ENCODE data around the gene TACC3.

The TACC3 gene

GRCh38 chr4:1790005-1790404 is 68.7 kb downstream of the TACC3 start:
- H3K27ac ChIP-seq (ENCODE audit: poor library complexity, severe bottlenecking) = peak overlapping the region; percentile 25
- H3K4me3 ChIP-seq (ENCODE audit: severe bottlenecking) = no peak overlapping the region
- TF ChIP-seq, protein P1, sequence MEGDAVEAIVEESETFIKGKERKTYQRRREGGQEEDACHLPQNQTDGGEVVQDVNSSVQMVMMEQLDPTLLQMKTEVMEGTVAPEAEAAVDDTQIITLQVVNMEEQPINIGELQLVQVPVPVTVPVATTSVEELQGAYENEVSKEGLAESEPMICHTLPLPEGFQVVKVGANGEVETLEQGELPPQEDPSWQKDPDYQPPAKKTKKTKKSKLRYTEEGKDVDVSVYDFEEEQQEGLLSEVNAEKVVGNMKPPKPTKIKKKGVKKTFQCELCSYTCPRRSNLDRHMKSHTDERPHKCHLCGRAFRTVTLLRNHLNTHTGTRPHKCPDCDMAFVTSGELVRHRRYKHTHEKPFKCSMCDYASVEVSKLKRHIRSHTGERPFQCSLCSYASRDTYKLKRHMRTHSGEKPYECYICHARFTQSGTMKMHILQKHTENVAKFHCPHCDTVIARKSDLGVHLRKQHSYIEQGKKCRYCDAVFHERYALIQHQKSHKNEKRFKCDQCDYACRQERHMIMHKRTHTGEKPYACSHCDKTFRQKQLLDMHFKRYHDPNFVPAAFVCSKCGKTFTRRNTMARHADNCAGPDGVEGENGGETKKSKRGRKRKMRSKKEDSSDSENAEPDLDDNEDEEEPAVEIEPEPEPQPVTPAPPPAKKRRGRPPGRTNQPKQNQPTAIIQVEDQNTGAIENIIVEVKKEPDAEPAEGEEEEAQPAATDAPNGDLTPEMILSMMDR (IDR thresholded peaks at IDR 0.05; ENCODE audit: poor library complexity, severe bottlenecking) = no peak
- ATAC-seq (ENCODE audit: low read depth) (peak; percentile 13; the same call in 1 of the 3 replicates), DNase-seq (ENCODE audit: low spot score) (no peak)
- H3K27me3 ChIP-seq (ENCODE audit: insufficient read depth, poor library complexity, severe bottlenecking) = peaks cover 7% of the 10 kb centered on the region
- peaks cover 13% of the 10 kb centered on the region for H3K4me1 ChIP-seq (ENCODE audit: insufficient read depth, poor library complexity, severe bottlenecking)
- H3K36me3 ChIP-seq (ENCODE audit: low read depth) = no peaks in the 10 kb centered on the region
- no peaks in the 10 kb centered on the region for H3K9me3 ChIP-seq (ENCODE audit: severe bottlenecking)

DNA sequence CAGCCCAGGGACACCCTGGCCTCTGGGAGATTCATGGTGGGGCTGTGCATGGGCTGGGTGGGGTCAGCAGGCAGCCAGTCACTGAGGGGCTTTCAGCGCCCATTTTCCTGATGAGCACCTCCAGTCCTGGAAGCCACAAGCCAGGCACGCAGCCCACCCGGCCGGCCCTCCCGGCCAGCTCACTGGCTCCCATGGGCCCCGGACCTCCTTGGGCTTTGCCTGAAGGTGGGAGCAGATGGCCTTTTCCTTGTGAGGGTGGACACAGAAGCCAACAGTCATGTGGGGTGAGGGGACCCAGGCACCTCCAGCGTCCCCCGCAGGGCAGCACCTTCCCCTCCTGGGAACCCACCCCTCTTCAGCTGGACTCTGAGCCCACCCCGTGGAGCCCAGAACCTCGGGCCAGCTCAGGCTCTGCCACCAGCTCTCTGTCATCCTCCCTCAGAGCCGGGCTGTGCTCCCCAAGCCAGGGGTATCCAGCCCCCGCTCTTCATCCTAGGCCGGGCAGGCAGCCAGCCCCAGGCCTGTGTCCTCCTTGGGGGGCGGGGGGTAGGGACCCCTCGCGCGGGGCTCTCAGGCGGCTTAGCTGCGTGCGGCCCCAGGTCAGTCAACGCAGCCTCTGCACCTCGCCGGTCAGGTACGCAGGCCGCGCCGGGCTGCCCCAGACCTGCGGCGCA is 71.0 kb downstream of the TACC3 start:
- no peak for DNase-seq (ENCODE audit: low spot score)
- Histone ChIP-seq H3K27me3 (ENCODE audit: insufficient read depth, poor library complexity, severe bottlenecking) (peaks cover 13% of the 10 kb centered on the region), H3K4me1 (ENCODE audit: insufficient read depth, poor library complexity, severe bottlenecking) (peaks cover 13% of the 10 kb centered on the region), H3K27ac (ENCODE audit: poor library complexity, severe bottlenecking) (no peak overlapping the region), H3K36me3 (ENCODE audit: low read depth) (no peaks in the 10 kb centered on the region), H3K4me3 (ENCODE audit: severe bottlenecking) (no peak overlapping the region), H3K9me3 (ENCODE audit: severe bottlenecking) (no peaks in the 10 kb centered on the region)
- TF ChIP-seq, protein P1 (IDR thresholded peaks at IDR 0.05; ENCODE audit: poor library complexity, severe bottlenecking) = no peak
- ATAC-seq (ENCODE audit: low read depth) = no peak

DNA sequence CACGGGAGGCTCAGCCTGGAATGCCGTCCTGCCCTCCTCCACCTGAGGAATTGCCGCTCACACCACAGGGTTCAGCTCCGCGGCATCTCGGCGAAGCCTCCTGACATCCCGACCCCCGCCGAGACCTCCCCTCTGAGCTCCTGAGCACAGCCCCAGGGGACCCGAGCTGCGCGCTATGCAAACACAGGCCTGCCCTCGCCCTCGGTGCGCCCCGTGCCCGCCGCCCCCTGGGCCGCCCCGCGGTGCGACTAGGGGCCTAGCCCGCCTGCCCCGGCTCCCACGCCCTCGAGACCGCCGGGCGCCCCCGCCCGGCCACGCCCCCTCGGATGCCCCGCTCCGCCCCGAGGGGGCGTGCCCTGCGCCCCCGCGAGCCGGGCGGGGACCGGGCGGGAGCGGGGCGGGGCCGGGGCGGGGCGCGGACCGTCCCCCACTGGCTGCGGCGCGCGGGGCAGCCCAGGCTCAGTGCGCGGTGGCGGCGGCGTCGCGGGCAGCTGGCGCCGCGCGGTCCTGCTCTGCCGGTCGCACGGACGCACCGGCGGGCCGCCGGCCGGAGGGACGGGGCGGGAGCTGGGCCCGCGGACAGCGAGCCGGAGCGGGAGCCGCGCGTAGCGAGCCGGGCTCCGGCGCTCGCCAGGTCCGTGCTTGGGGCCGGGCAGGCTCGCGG is 71.6 kb downstream of the TACC3 start, which contains the start of gene FGFR3:
TSS of gene FGFR3 (plus strand) at position 462 of the 664 bp plus-strand sequence. CDS start 642 bp downstream, outside the sequence.
- peaks cover 13% of the 10 kb centered on the region for H3K27me3 ChIP-seq (ENCODE audit: insufficient read depth, poor library complexity, severe bottlenecking)
- H3K4me3 ChIP-seq (ENCODE audit: severe bottlenecking) = peak within 1 kb of the TSS; percentile 81
- TF ChIP-seq, protein P1 (IDR thresholded peaks at IDR 0.05; ENCODE audit: poor library complexity, severe bottlenecking) = no peak
- DNase-seq (ENCODE audit: low spot score) (no peak), ATAC-seq (ENCODE audit: low read depth) (peak; percentile 41)
- no peak within 1 kb of the TSS for H3K27ac ChIP-seq (ENCODE audit: poor library complexity, severe bottlenecking)
- no peaks in the 10 kb centered on the region for H3K36me3 ChIP-seq (ENCODE audit: low read depth)
- H3K4me1 ChIP-seq (ENCODE audit: insufficient read depth, poor library complexity, severe bottlenecking) = peaks cover 13% of the 10 kb centered on the region
- no peaks in the 10 kb centered on the region for H3K9me3 ChIP-seq (ENCODE audit: severe bottlenecking)

DNA sequence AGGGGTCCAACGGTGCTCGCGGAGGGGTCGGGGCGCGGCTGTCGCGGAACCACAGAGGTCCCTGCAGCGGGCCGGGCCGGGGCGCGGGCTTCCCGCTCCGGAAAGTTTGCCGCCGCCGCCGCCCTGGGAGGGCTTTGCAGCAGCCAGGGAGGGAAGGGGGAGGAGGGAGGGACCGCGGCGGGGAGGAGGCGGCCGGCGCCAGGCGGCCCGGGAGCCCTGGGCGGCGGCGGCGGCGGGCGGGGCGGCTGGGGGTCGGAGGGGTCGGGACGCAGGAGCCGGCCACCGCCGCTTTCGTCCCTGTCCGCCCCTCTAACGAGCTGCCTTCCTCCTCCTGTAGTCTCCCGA is 72.1 kb downstream of the TACC3 start:
- DNase-seq (ENCODE audit: low spot score) = no peak
- Histone ChIP-seq H3K4me1 (ENCODE audit: insufficient read depth, poor library complexity, severe bottlenecking) (peaks cover 13% of the 10 kb centered on the region), H3K27ac (ENCODE audit: poor library complexity, severe bottlenecking) (no peak overlapping the region), H3K9me3 (ENCODE audit: severe bottlenecking) (no peaks in the 10 kb centered on the region), H3K27me3 (ENCODE audit: insufficient read depth, poor library complexity, severe bottlenecking) (peaks cover 13% of the 10 kb centered on the region), H3K36me3 (ENCODE audit: low read depth) (no peaks in the 10 kb centered on the region), H3K4me3 (ENCODE audit: severe bottlenecking) (peak overlapping the region; percentile 81)
- no peak for ATAC-seq (ENCODE audit: low read depth)
- TF ChIP-seq, protein P1 (IDR thresholded peaks at IDR 0.05; ENCODE audit: poor library complexity, severe bottlenecking) = no peak

Measured in RWPE2 (cell line).